Heart left ventricle (tissue), 13 donors: ENCODE measurements around the gene MCUB.

Experiments used
- CTCF ChIP-seq, 12 donors: fragments of 200-600 bp; sonication (generic) in 4 of 12; IDR thresholded peaks; one replicate each; pipeline versions ENCODE4 v1.5.0 to v1.8.0; 2018 to 2022; ENCODE audit warnings: antibody characterized with exemption in 12 of 12, mild to moderate bottlenecking in 5 of 12
- POLR2A ChIP-seq, 2 donors: fragments of 450-650 bp; IDR thresholded peaks; one replicate each; pipeline ENCODE4 v1.6.1; 2017; ENCODE audit warnings: antibody characterized with exemption in 2 of 2, mild to moderate bottlenecking in 2 of 2, moderate library complexity in 2 of 2
- donor health status: ischemic (EF 13 %, LVEDD 7.1; RV severe dilation, severe dysfunction).
- donor health status: DM: no; HTN: yes; CAD: no.
- donor health status: DM: no; HTN: no; CAD: no.
- donor health status: ischemic (EF 25% LVEDD 6.9; RV normal size, moderate dysfunction).
- donor health status: ischemic (EF 25% LVEDD 5.7; RV mildly dilated, moderate dysfunction).
- donor health status: ischemic (EF 35%, LVEDD 5.7; RV mildly dilated, moderate dysfunction).
- donor health status: nonischemic (EF 11% LVEDD 7.7; RV severe dilation, severe dysfunction).
- donor health status: DM: yes; HTN: yes; CAD: no.
- donor health status: PGD.
- donor health status: ischemic (EF 29% LVEDD 5.4; RV normal size, mild dysfunction).
- donor health status: nonischemic (EF 23%, LVEDD 6.1; RV moderate dilation, normal function).

- TF ChIP-seq CTCF (IDR thresholded peaks at IDR 0.05) (no peak), POLR2A (IDR thresholded peaks at IDR 0.05) (no peak)
Observed at GRCh38 chr4:109675181-109675580, 115.1 kb downstream of the MCUB start.
